H9 (cell line): ENCODE measurements around the gene GRK3. TPM values are rescaled to one million over a fixed set of nuclear protein-coding genes. Genes with fewer than 3 reads are reported as not detected.

Experiments used
- DNase-seq: peaks from one replicate; pipeline ENCODE4 v3.0.0-alpha.2; 2017
- H2AFZ ChIP-seq: one replicate; pipeline ENCODE4 v1.6.1; 2013; ENCODE audit warnings: mild to moderate bottlenecking, low read length, control low read depth, moderate library complexity
- H2AK5ac ChIP-seq: 2 replicates; pipeline ENCODE4 v1.6.1; 2013; ENCODE audit warnings: low read length, control low read depth, mixed read lengths; ENCODE audit not compliant: insufficient read length
- H2BK120ac ChIP-seq: one replicate; pipeline ENCODE4 v1.6.1; 2013; ENCODE audit warnings: low read depth, mild to moderate bottlenecking, low read length, control low read depth, inconsistent platforms; ENCODE audit not compliant: poor library complexity, severe bottlenecking
- H2BK12ac ChIP-seq: 2 replicates; pipeline ENCODE4 v1.6.1; 2013; ENCODE audit warnings: low read length, control low read depth, mixed read lengths, low read depth; ENCODE audit not compliant: insufficient read length
- H2BK15ac ChIP-seq: 2 replicates; pipeline ENCODE4 v1.6.1; 2013; ENCODE audit warnings: low read depth, low read length, control low read depth
- H2BK20ac ChIP-seq: one replicate; pipeline ENCODE4 v1.6.1; 2013; ENCODE audit warnings: low read depth, mild to moderate bottlenecking, low read length, control low read depth, inconsistent platforms; ENCODE audit not compliant: poor library complexity, severe bottlenecking
- H2BK5ac ChIP-seq: 2 replicates; pipeline ENCODE4 v1.6.1; 2013; ENCODE audit warnings: low read length, control low read depth, mixed read lengths; ENCODE audit not compliant: insufficient read length
- H3K14ac ChIP-seq: 2 replicates; pipeline ENCODE4 v1.6.1; 2013; ENCODE audit warnings: low read length, control low read depth; ENCODE audit not compliant: insufficient read depth
- H3K18ac ChIP-seq: 2 replicates; pipeline ENCODE4 v1.6.1; 2013; ENCODE audit warnings: low read depth, mild to moderate bottlenecking, mixed read lengths, low read length, control low read depth; ENCODE audit not compliant: insufficient read length
- H3K23ac ChIP-seq: 2 replicates; pipeline ENCODE4 v1.6.1; 2013; ENCODE audit warnings: low read length, control low read depth, mixed read lengths, low read depth; ENCODE audit not compliant: insufficient read length
- H3K23me2 ChIP-seq: 2 replicates; pipeline ENCODE4 v1.6.1; 2013; ENCODE audit warnings: low read depth, mild to moderate bottlenecking, mixed read lengths, low read length, control low read depth; ENCODE audit not compliant: insufficient read length, poor library complexity, severe bottlenecking
- H3K27ac ChIP-seq: 2 replicates; pipeline ENCODE4 v1.5.1; 2013; ENCODE audit warnings: low read length, control low read depth, mixed read lengths, low read depth; ENCODE audit not compliant: insufficient read length
- H3K27me3 ChIP-seq: 2 replicates; pipeline ENCODE4 v1.6.1; 2013; ENCODE audit warnings: low read length, control low read depth, inconsistent platforms; ENCODE audit not compliant: insufficient read depth
- H3K4ac ChIP-seq: 2 replicates; pipeline ENCODE4 v1.6.1; 2013; ENCODE audit warnings: low read depth, mild to moderate bottlenecking, control low read depth, inconsistent platforms, low read length, moderate library complexity
- H3K4me1 ChIP-seq: 2 replicates; pipeline ENCODE4 v1.6.1; 2013; ENCODE audit warnings: low read length, control low read depth, inconsistent platforms; ENCODE audit not compliant: insufficient read depth
- H3K4me2 ChIP-seq: 2 replicates; pipeline ENCODE4 v1.6.1; 2013; ENCODE audit warnings: low read length, control low read depth, mixed read lengths; ENCODE audit not compliant: insufficient read length, insufficient read depth
- H3K56ac ChIP-seq: 2 replicates; pipeline ENCODE4 v1.6.1; 2013; ENCODE audit warnings: low read depth, mild to moderate bottlenecking, mixed read lengths, low read length, control low read depth; ENCODE audit not compliant: insufficient read length
- H3K79me1 ChIP-seq: 2 replicates; pipeline ENCODE4 v1.6.1; 2013; ENCODE audit warnings: low read depth, mild to moderate bottlenecking, moderate library complexity, low read length, control low read depth, inconsistent platforms; ENCODE audit not compliant: insufficient read depth, poor library complexity, severe bottlenecking
- H3K79me2 ChIP-seq: 2 replicates; pipeline ENCODE4 v1.6.1; 2013; ENCODE audit warnings: low read length, control low read depth, inconsistent platforms; ENCODE audit not compliant: insufficient read depth
- H3K9ac ChIP-seq: 2 replicates; pipeline ENCODE4 v1.6.1; 2013; ENCODE audit warnings: low read length, control low read depth, mixed read lengths; ENCODE audit not compliant: insufficient read length; ENCODE audit errors: extremely low read depth
- H3K9me3 ChIP-seq: one replicate; pipeline ENCODE4 v1.6.1; 2013; ENCODE audit warnings: low read depth, low read length, inconsistent platforms; ENCODE audit not compliant: control insufficient read depth
- H3T11ph ChIP-seq: one replicate; pipeline ENCODE4 v1.6.1; 2013; ENCODE audit warnings: mild to moderate bottlenecking, low read length, control low read depth, inconsistent platforms
- H4K20me1 ChIP-seq: one replicate; pipeline ENCODE4 v1.6.1; 2013; ENCODE audit not compliant: control insufficient read depth, insufficient read length, insufficient read depth
- H4K5ac ChIP-seq: 2 replicates; pipeline ENCODE4 v1.6.1; 2013; ENCODE audit warnings: low read depth, mild to moderate bottlenecking, mixed read lengths, low read length, control low read depth; ENCODE audit not compliant: insufficient read length
- H4K8ac ChIP-seq: replicated peaks from 2 replicates; pipeline ENCODE4 v1.6.1; 2013; ENCODE audit warnings: low read length, control low read depth, mixed read lengths, low read depth; ENCODE audit not compliant: insufficient read length
- H4K91ac ChIP-seq: 2 replicates; pipeline ENCODE4 v1.6.1; 2013; ENCODE audit warnings: low read depth, mild to moderate bottlenecking, moderate library complexity, mixed read lengths, low read length, control low read depth; ENCODE audit not compliant: insufficient read length
- H3K27ac Mint-ChIP-seq, 3 experiments: 2 replicates in 2 of 3; 3 replicates in 1 of 3; pipeline ENCODE4 v1.8.0; 2020 to 2021; ENCODE audit warnings: mixed read lengths in 3 of 3, mild to moderate bottlenecking in 1 of 3, moderate library complexity in 1 of 3
- H3K27me3 Mint-ChIP-seq: 2 replicates; pipeline ENCODE4 v1.8.0; 2021; ENCODE audit warnings: low read depth, mild to moderate bottlenecking, moderate library complexity, mixed read lengths
- H3K36me3 Mint-ChIP-seq, 3 experiments: 2 replicates in 2 of 3; 3 replicates in 1 of 3; pipeline ENCODE4 v1.8.0; 2020 to 2021; ENCODE audit warnings: low read depth in 3 of 3, mixed read lengths in 3 of 3; ENCODE audit not compliant: insufficient read depth in 1 of 3
- H3K4me1 Mint-ChIP-seq, 2 experiments: 2 replicates each; pipeline ENCODE4 v1.8.0; 2020; ENCODE audit warnings: mixed read lengths in 2 of 2
- H3K4me3 Mint-ChIP-seq, 2 experiments: 2 replicates in 1 of 2; 3 replicates in 1 of 2; pipeline ENCODE4 v1.8.0; 2020 to 2021; ENCODE audit warnings: mild to moderate bottlenecking in 2 of 2, mixed read lengths in 2 of 2, moderate library complexity in 1 of 2
- H3K9me3 Mint-ChIP-seq, 2 experiments: 2 replicates in 1 of 2; 3 replicates in 1 of 2; pipeline ENCODE4 v1.8.0; 2020; ENCODE audit warnings: mild to moderate bottlenecking in 2 of 2, mixed read lengths in 2 of 2, moderate library complexity in 1 of 2
- CTCF ChIP-seq: fragments of 200-600 bp; sonication (generic); conservative IDR thresholded peaks from 3 replicates; pipeline ENCODE4 v1.8.0; 2021; ENCODE audit warnings: antibody characterized with exemption, mild to moderate bottlenecking
- WGBS: extraction: QIAGEN DNeasy Blood & Tissue Kit; methylation state at CpG from one replicate; pipeline ENCODE4 v1.1.7; 2013; ENCODE audit warnings: missing lambda C conversion rate, low lambda C conversion rate, mixed read lengths; ENCODE audit not compliant: insufficient read length; ENCODE audit errors: extremely low coverage; 5-methylcytosine and 5-hydroxymethylcytosine counted together
- total RNA-seq: library from RNA; stranded (reverse); gene quantifications from 2 replicates; pipeline ENCODE4 v1.2.1, GENCODE V29; 2021

GRK3 gene
- total RNA-seq, 1 experiment from 2014 or later = 23.9 TPM

- Histone ChIP-seq H3K4me2 (no peak overlapping the region), H2BK15ac (no peak overlapping the region), H3K79me1 (no peaks in the 10 kb centered on the region), H2AFZ (no peak overlapping the region), H3K14ac (no peak overlapping the region), H3K23ac (no peak overlapping the region), H3K9me3 (no peaks in the 10 kb centered on the region), H4K5ac (no peak overlapping the region), H3T11ph (no peak overlapping the region), H3K27ac (no peak overlapping the region), H3K79me2 (no peaks in the 10 kb centered on the region), H2AK5ac (no peak overlapping the region), H4K20me1 (no peaks in the 10 kb centered on the region), H3K9ac (no peak overlapping the region), H4K8ac (no peak overlapping the region), H3K23me2 (no peaks in the 10 kb centered on the region), H2BK20ac (no peak overlapping the region), H2BK12ac (no peak overlapping the region), H3K56ac (no peak overlapping the region), H4K91ac (no peak overlapping the region), H2BK5ac (no peak overlapping the region), H2BK120ac (no peak overlapping the region), H3K4ac (no peak overlapping the region), H3K18ac (no peak overlapping the region), H3K27me3 (no peaks in the 10 kb centered on the region), H3K4me1 (peaks cover 3% of the 10 kb centered on the region; the same call in 1 of the 2 replicates)
- DNase-seq = no peak
- Mint-ChIP-seq H3K4me1 (peaks cover 23 to 27% of the 10 kb centered on the region in 2 experiments), H3K9me3 (no peaks in the 10 kb centered on the region), H3K27ac (peak overlapping the region in 1 of 3 experiments; percentile 17; a peak in 1 of 7 replicates), H3K27me3 (no peaks in the 10 kb centered on the region), H3K4me3 (no peak overlapping the region), H3K36me3 (no peaks in the 10 kb centered on the region)
- WGBS = 100% methylated on average over 1 of the region's 5 CpGs
- TF ChIP-seq CTCF = no peak
Observed at GRCh38 chr22:25630447-25630846, 66.0 kb downstream of the GRK3 start.
